Tibial artery (tissue), 4 donors: ENCODE measurements around the gene LCOR.

Experiments
- DNase-seq, 2 donors: peaks; one replicate each; pipeline ENCODE4 v3.0.0-alpha.2; 2019
- H3K27ac ChIP-seq, 2 donors: fragments of 200-600 bp; sonication (generic) in 1 of 2; 1 replicate in 1 of 2; 2 replicates in 1 of 2; pipeline ENCODE4 v1.5.1; 2018 to 2019; ENCODE audit warnings: mild to moderate bottlenecking in 1 of 2
- H3K27me3 ChIP-seq, 2 donors: fragments of 200-600 bp; sonication (generic) in 1 of 2; one replicate each; pipeline versions ENCODE4 v1.5.1 to v1.6.0; 2016 to 2019
- H3K36me3 ChIP-seq, 3 donors: fragments of 200-600 bp; sonication (generic) in 2 of 3; one replicate each; pipeline ENCODE4 v1.5.1; 2016 to 2019; ENCODE audit warnings: mild to moderate bottlenecking in 2 of 3
- H3K4me1 ChIP-seq, 4 donors: fragments of 200-600 bp; sonication (generic) in 2 of 4; 1 replicate in 3 of 4; 2 replicates in 1 of 4; pipeline ENCODE4 v1.5.1; 2016 to 2019
- H3K4me3 ChIP-seq, 2 donors: fragments of 200-600 bp; sonication (generic) in 1 of 2; 1 replicate in 1 of 2; 2 replicates in 1 of 2; pipeline ENCODE4 v1.5.1; 2018 to 2019; ENCODE audit warnings: mild to moderate bottlenecking in 2 of 2
- H3K9me3 ChIP-seq, 3 donors: fragments of 200-600 bp; sonication (generic) in 1 of 3; one replicate each; pipeline ENCODE4 v1.5.1; 2016 to 2019
- intact Hi-C: fragments of 100-400 bp; cut with DNase I; formaldehyde crosslinking; loops from one replicate; pipeline ENCODE4 v1.15.0; 2023; ENCODE audit warnings: low total_unique reads
- TF ChIP-seq, protein P1 (sequence below), 2 experiments: fragments of 200-600 bp in 1 of 2; fragments of 450-650 bp in 1 of 2; IDR thresholded peaks; one replicate each; pipeline ENCODE4 v1.5.1; 2017 to 2019; ENCODE audit warnings: antibody characterized with exemption in 2 of 2, mild to moderate bottlenecking in 1 of 2, moderate library complexity in 1 of 2

LCOR gene

GRCh38 chr10:96984541-96985131 lies 152.5 kb downstream of the LCOR start:
- Histone ChIP-seq H3K4me1 (peaks cover 0 to 12% (median 0%) of the 10 kb centered on the region in 4 donors), H3K27ac (no peak overlapping the region), H3K4me3 (peak overlapping the region in 1 of 2 donors; percentile 10), H3K36me3 (peaks cover 19 to 20% (median 20%) of the 10 kb centered on the region in 3 donors), H3K27me3 (no peaks in the 10 kb centered on the region), H3K9me3 (no peaks in the 10 kb centered on the region)
- TF ChIP-seq, protein P1, sequence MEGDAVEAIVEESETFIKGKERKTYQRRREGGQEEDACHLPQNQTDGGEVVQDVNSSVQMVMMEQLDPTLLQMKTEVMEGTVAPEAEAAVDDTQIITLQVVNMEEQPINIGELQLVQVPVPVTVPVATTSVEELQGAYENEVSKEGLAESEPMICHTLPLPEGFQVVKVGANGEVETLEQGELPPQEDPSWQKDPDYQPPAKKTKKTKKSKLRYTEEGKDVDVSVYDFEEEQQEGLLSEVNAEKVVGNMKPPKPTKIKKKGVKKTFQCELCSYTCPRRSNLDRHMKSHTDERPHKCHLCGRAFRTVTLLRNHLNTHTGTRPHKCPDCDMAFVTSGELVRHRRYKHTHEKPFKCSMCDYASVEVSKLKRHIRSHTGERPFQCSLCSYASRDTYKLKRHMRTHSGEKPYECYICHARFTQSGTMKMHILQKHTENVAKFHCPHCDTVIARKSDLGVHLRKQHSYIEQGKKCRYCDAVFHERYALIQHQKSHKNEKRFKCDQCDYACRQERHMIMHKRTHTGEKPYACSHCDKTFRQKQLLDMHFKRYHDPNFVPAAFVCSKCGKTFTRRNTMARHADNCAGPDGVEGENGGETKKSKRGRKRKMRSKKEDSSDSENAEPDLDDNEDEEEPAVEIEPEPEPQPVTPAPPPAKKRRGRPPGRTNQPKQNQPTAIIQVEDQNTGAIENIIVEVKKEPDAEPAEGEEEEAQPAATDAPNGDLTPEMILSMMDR (IDR thresholded peaks at IDR 0.05): no peak
- intact Hi-C loops: no loop called here
- DNase-seq: no peak

GRCh38 chr10:96986200-96986856 lies 154.2 kb downstream of the LCOR start:
- no peaks in the 10 kb centered on the region for H3K9me3 ChIP-seq
- DNase-seq: no peak
- H3K4me1 ChIP-seq: peaks cover 0 to 29% (median 3%) of the 10 kb centered on the region in 4 donors
- intact Hi-C loops: no loop called here
- TF ChIP-seq, protein P1 (IDR thresholded peaks at IDR 0.05): no peak
- no peaks in the 10 kb centered on the region for H3K27me3 ChIP-seq
- no peak overlapping the region for H3K27ac ChIP-seq
- peaks cover 10 to 12% (median 10%) of the 10 kb centered on the region in 3 donors for H3K36me3 ChIP-seq
- no peak overlapping the region for H3K4me3 ChIP-seq

GRCh38 chr10:96987141-96987841 lies 155.2 kb downstream of the LCOR start:
- H3K36me3 ChIP-seq: peaks cover 0 to 2% (median under 1%) of the 10 kb centered on the region in 3 donors
- H3K27me3 ChIP-seq: no peaks in the 10 kb centered on the region
- no peak overlapping the region for H3K4me3 ChIP-seq
- DNase-seq: no peak
- H3K9me3 ChIP-seq: no peaks in the 10 kb centered on the region
- no peak overlapping the region for H3K27ac ChIP-seq
- intact Hi-C loops: no loop called here
- TF ChIP-seq, protein P1 (IDR thresholded peaks at IDR 0.05): no peak
- H3K4me1 ChIP-seq: peaks cover 0 to 36% (median 3%) of the 10 kb centered on the region in 4 donors

DNA sequence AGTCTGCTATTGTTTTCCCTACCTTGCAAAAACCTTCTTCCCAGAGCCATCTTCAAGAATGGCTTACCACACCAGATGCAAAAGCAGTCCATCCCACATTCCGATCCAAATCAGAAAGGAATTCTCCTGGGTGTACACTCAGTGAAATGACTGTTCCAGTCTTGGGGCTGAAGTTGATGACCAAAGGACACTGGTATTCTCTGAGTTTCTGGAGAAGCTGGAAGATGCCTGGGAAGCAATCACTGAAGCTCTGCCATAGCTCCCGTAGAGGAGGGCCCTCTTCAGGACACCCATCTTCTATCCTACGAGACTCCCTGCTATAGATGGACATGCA lies 155.7 kb downstream of the LCOR start:
- intact Hi-C loops: no loop called here
- H3K27me3 ChIP-seq: no peaks in the 10 kb centered on the region
- no peak overlapping the region for H3K27ac ChIP-seq
- no peak for DNase-seq
- no peaks in the 10 kb centered on the region for H3K36me3 ChIP-seq
- no peaks in the 10 kb centered on the region for H3K9me3 ChIP-seq
- H3K4me1 ChIP-seq: peaks cover 0 to 36% (median 3%) of the 10 kb centered on the region in 4 donors
- TF ChIP-seq, protein P1 (IDR thresholded peaks at IDR 0.05): no peak
- no peak overlapping the region for H3K4me3 ChIP-seq

DNA sequence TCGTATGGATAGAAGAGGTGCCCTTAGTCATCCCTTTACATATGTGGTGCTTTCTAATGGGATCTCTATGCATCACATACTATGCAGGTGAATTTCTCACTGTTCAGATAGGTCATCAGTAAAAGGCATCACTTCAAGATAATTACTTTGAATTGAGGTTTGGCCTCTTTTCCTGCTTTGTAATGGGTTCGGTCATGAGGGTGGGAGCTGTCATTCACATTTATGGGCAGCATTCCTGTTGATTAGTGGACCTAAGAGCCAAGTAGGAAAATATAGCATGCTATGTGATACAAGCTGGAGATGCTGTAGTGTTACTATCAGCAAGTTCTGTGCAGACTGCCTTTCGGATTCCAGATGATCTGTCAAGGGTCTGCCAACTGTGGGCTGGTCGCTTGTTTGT lies 156.3 kb downstream of the LCOR start:
- TF ChIP-seq, protein P1 (IDR thresholded peaks at IDR 0.05): no peak
- H3K4me3 ChIP-seq: no peak overlapping the region
- H3K9me3 ChIP-seq: no peaks in the 10 kb centered on the region
- H3K36me3 ChIP-seq: no peaks in the 10 kb centered on the region
- no peak for DNase-seq
- no peaks in the 10 kb centered on the region for H3K27me3 ChIP-seq
- H3K4me1 ChIP-seq: peaks cover 0 to 36% (median 3%) of the 10 kb centered on the region in 4 donors
- H3K27ac ChIP-seq: peak overlapping the region in 1 of 2 donors; percentile 24
- intact Hi-C loops: no loop called here
